Psoas muscle (tissue), 8 donors: ENCODE data around the gene SERPINB6. TPM values are rescaled to one million over a fixed set of nuclear protein-coding genes. Genes with fewer than 3 reads are reported as not detected.

ENCODE experiments used
- ATAC-seq, 4 donors: fragments of 200-7000 bp; cut with Tn5 transposase; one replicate each; pipeline ENCODE4 v1.9.1; 2020; ENCODE audit warnings: moderate library complexity in 3 of 4, mild to moderate bottlenecking in 2 of 4
- DNase-seq, 2 donors: peaks; one replicate each; pipeline ENCODE4 v3.0.0-alpha.2; 2020
- H3K27ac ChIP-seq: fragments of 200-600 bp; one replicate; pipeline ENCODE4 v1.8.0; 2022
- H3K27me3 ChIP-seq, 3 donors: fragments of 200-600 bp in 1 of 3; one replicate each; pipeline versions ENCODE4 v1.6.1 to v1.8.0; 2013 to 2022; ENCODE audit warnings: low read length in 2 of 3, mild to moderate bottlenecking in 2 of 3, moderate library complexity in 1 of 3; ENCODE audit not compliant: insufficient read depth in 3 of 3
- H3K36me3 ChIP-seq, 2 donors: fragments of 200-600 bp in 1 of 2; one replicate each; pipeline versions ENCODE4 v1.6.1 to v1.8.0; 2013 to 2022; ENCODE audit warnings: low read depth in 1 of 2, mild to moderate bottlenecking in 1 of 2, moderate library complexity in 1 of 2; ENCODE audit not compliant: insufficient read depth in 1 of 2
- H3K4me1 ChIP-seq: fragments of 200-600 bp; one replicate; pipeline ENCODE4 v1.8.0; 2022
- H3K4me3 ChIP-seq: fragments of 200-600 bp; one replicate; pipeline ENCODE4 v1.8.0; 2022; ENCODE audit warnings: mild to moderate bottlenecking
- H3K9me3 ChIP-seq: fragments of 200-600 bp; one replicate; pipeline ENCODE4 v1.8.0; 2022
- WGBS, 3 donors: extraction: QIAGEN DNeasy Blood & Tissue Kit; methylation state at CpG; one replicate each; pipeline versions ENCODE4 v1.1.6 to v1.1.7; 2013; 5-methylcytosine and 5-hydroxymethylcytosine counted together
- intact Hi-C, 2 donors: fragments of 100-400 bp; cut with DNase I; formaldehyde crosslinking; loops; one replicate each; pipeline versions ENCODE4 v1.11.0 to v1.14.2; 2022
- polyA plus RNA-seq, 3 donors: library from polyadenylated mRNA; stranded (reverse); fragments of 200-250 nt; gene quantifications; one replicate each; pipeline ENCODE4 v1.2.3, GENCODE V29; 2013
- total RNA-seq, 4 donors: library from RNA; stranded (reverse); fragmentation: NEBNext Ultra II Directional in 2 of 4; extraction: Animal tissue kit (Norgen Biotek cat#: 25700) in 2 of 4; gene quantifications; one replicate each; pipeline versions ENCODE4 v1.2.1 to v1.2.4, GENCODE V29; 2021 to 2023
- TF ChIP-seq, protein P1 (sequence below): fragments of 200-600 bp; IDR thresholded peaks from one replicate; pipeline ENCODE4 v1.8.0; 2022; ENCODE audit warnings: antibody characterized with exemption
- donor health status: healthy with polysubstance abuse.
- donor health status: DM: no; HTN: no; CAD: no; lungs with moderate emphysema.
- donor health status: Bipolar disorder and iron deficiency.
- donor health status: healthy.
- donor health status: DM: yes; HTN: yes; CAD: no.
- donor health status: DM: no; HTN: no; CAD: no.
- donor health status: DM: no; HTN: no; CAD: no.
- donor health status: DM: yes; HTN: yes; CAD: no.

SERPINB6 gene
- total and polyA plus RNA-seq, 7 donors: 92.3 to 239 (median 165) TPM

DNA sequence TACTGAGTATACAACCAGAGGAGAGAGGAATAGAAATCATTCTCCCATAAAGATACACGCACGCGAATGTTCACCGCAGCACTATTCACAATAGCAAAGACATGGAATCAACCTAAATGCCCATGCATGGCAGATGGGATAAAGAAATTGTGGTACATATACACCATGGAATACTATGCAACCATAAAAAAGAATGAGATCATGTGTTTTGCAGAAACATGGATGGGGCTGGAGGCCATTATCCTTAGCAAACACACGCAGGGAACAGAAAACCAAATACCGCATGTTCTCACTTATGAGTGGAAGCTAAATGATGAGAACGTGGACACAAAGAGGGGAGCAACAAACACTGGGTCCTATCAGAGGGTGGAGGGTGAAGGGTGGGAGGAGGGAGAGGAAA is 3.4 kb downstream of the SERPINB6 start:
- Histone ChIP-seq H3K36me3 (peaks cover 0 to 4% of the 10 kb centered on the region in 2 donors), H3K9me3 (no peaks in the 10 kb centered on the region), H3K4me3 (no peak overlapping the region), H3K27me3 (no peaks in the 10 kb centered on the region), H3K27ac (no peak overlapping the region), H3K4me1 (peaks cover 15% of the 10 kb centered on the region)
- DNase-seq: no peak
- no peak for ATAC-seq
- TF ChIP-seq, protein P1, sequence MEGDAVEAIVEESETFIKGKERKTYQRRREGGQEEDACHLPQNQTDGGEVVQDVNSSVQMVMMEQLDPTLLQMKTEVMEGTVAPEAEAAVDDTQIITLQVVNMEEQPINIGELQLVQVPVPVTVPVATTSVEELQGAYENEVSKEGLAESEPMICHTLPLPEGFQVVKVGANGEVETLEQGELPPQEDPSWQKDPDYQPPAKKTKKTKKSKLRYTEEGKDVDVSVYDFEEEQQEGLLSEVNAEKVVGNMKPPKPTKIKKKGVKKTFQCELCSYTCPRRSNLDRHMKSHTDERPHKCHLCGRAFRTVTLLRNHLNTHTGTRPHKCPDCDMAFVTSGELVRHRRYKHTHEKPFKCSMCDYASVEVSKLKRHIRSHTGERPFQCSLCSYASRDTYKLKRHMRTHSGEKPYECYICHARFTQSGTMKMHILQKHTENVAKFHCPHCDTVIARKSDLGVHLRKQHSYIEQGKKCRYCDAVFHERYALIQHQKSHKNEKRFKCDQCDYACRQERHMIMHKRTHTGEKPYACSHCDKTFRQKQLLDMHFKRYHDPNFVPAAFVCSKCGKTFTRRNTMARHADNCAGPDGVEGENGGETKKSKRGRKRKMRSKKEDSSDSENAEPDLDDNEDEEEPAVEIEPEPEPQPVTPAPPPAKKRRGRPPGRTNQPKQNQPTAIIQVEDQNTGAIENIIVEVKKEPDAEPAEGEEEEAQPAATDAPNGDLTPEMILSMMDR: no peak
- intact Hi-C loops: no loop called here
- WGBS, 3 donors: 97 to 99% (median 98%) methylated on average over 7 of the region's 7 CpGs

DNA sequence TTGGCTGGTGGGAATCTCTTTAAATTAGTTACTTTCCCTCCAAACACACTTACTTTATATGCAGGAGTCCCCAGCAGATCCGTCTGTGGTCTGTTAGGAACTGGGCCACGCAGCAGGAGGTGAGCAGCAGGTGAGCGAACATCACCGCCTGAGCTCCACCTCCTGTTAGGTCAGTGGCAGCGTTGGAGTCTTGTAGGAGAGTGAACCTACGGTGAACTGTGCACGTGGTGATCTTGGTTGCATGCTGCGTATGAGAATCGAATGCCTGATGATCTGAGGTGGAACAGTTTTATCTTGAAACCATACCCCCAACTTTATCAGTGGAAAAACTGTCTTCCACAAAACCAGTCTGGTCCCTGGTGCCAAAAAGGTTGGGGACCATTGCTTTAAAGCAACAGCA is 5.0 kb downstream of the SERPINB6 start:
- TF ChIP-seq, protein P1: no peak
- Histone ChIP-seq H3K4me1 (peaks cover 30% of the 10 kb centered on the region), H3K36me3 (peaks cover 0 to 4% of the 10 kb centered on the region in 2 donors), H3K4me3 (no peak overlapping the region), H3K27me3 (no peaks in the 10 kb centered on the region), H3K27ac (no peak overlapping the region), H3K9me3 (no peaks in the 10 kb centered on the region)
- ATAC-seq (no peak), DNase-seq (no peak)
- intact Hi-C loops: no loop called here
- WGBS, 3 donors: 79 to 81% (median 81%) methylated on average over 9 of the region's 9 CpGs

DNA sequence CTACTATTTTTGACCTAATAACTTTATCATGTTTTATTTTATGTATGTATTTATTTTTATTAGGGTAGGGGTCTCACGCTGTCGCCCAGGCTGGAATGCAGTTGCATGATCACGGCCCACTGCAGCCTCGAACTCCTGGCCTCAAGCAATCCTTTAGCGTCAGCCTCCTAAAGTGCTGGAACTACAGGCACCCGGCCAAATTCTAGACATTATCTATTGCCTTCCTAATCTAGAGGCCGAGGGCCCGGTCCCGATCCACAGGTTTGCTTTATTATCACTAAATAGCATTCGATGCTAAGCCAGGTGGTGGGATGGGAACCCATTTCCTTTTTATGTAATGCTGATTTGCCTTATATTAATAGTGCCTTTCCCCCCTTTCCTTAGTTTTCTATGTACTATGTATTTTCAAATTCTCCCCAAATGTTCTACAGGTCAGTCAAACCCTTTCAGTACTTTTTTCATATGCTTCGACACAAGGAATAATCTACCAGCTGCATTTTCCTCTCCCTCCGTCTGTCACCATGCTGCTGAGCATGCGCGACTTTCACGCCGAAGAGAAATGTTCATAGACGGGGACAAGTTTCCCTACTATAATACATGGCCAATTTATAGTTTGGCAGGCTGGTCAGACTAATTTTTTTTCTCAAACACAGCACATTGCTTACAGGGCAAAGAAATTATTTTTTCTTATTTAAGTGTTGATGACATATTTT is 6.4 kb downstream of the SERPINB6 start:
- Histone ChIP-seq H3K27ac (no peak overlapping the region), H3K36me3 (peaks cover 0 to 4% of the 10 kb centered on the region in 2 donors), H3K9me3 (no peaks in the 10 kb centered on the region), H3K4me3 (no peak overlapping the region), H3K27me3 (no peaks in the 10 kb centered on the region), H3K4me1 (peaks cover 30% of the 10 kb centered on the region)
- intact Hi-C loops: no loop called here
- 88 to 91% (median 88%) methylated on average over 17 of the region's 17 CpGs for WGBS, 3 donors
- ATAC-seq (no peak), DNase-seq (no peak)
- TF ChIP-seq, protein P1: no peak

DNA sequence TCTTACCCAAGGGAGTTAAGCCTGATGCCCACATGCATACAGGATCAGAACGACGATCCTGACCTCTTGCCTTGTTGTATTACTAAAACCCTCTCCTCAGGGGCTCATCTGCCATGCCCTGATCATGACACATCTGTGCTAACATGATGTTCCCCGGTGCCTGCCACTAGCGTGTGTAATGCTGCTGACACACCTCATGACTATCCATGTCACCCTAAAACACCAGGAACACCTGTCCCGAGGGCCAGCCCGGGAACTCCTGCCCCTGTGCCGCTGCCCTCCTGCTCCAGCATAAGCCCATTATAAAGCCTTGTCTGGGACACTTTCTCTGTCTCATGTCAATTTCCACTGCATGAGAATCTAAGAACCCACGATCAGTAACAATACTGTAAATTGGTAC is 7.6 kb downstream of the SERPINB6 start:
- intact Hi-C loops: no loop called here
- ATAC-seq (peak in 3 of 4 donors; percentile 59 to 74 (median 72)), DNase-seq (no peak)
- no peak overlapping the region for H3K27ac ChIP-seq
- TF ChIP-seq, protein P1: no peak
- 72 to 80% (median 79%) methylated on average over 8 of the region's 8 CpGs for WGBS, 3 donors
- H3K9me3 ChIP-seq: no peaks in the 10 kb centered on the region
- peaks cover 27% of the 10 kb centered on the region for H3K4me1 ChIP-seq
- H3K4me3 ChIP-seq: no peak overlapping the region
- H3K27me3 ChIP-seq: no peaks in the 10 kb centered on the region
- peaks cover 0 to 4% of the 10 kb centered on the region in 2 donors for H3K36me3 ChIP-seq

DNA sequence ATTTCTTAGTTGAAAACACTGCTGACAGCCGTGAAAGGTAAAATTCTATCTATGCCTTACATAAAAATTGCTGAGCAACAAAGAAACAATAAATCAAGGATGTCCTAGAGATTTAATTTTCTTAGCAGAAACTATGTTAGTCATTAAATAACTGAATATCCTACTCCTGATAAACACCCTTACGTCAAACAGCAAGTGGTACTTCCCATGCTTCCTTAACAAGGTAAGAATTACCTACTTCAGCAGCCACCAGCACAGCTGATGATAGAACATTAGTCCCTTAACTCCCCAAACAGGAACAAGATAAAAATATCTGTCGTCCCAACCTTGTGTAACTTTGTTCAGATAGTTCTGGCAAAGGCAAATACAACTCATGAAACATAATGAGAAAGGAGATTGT is 8.7 kb downstream of the SERPINB6 start:
- Histone ChIP-seq H3K4me1 (peaks cover 38% of the 10 kb centered on the region), H3K9me3 (no peaks in the 10 kb centered on the region), H3K4me3 (no peak overlapping the region), H3K27ac (no peak overlapping the region), H3K27me3 (no peaks in the 10 kb centered on the region), H3K36me3 (peaks cover 0 to 4% of the 10 kb centered on the region in 2 donors)
- intact Hi-C loops: no loop called here
- DNase-seq (no peak), ATAC-seq (peak in 2 of 4 donors; percentile 40 to 68)
- WGBS, 3 donors: 50 to 64% (median 56%) methylated on average over 3 of the region's 3 CpGs
- TF ChIP-seq, protein P1: no peak
